Keratinocyte (primary cell): Measurements from ENCODE around the gene ZFAND6. TPM values are rescaled to one million over a fixed set of nuclear protein-coding genes. Genes with fewer than 3 reads are reported as not detected.

ENCODE experiments used
- DNase-seq: peaks from one replicate; pipeline ENCODE4 v3.0.0-alpha.2; 2011; ENCODE audit warnings: low read depth, missing footprints, low spot score
- FAIRE-seq: peaks from 2 replicates; lab custom pipeline; 2011; peaks lifted over from hg19 to GRCh38; lab: Jason Lieb, UNC
- H2AFZ ChIP-seq: 2 replicates; pipeline ENCODE4 v1.6.0; 2012; ENCODE audit warnings: low read length, control low read depth, inconsistent platforms; ENCODE audit not compliant: control insufficient read depth
- H3K27ac ChIP-seq: 2 replicates; pipeline ENCODE4 v1.5.1; 2011; ENCODE audit warnings: low read length; ENCODE audit not compliant: control insufficient read depth, insufficient read depth
- H3K27me3 ChIP-seq: 3 replicates; pipeline ENCODE4 v1.6.0; 2011; ENCODE audit warnings: low read length; ENCODE audit not compliant: control insufficient read depth, insufficient read depth; ENCODE audit errors: extremely low read depth
- H3K36me3 ChIP-seq, 2 experiments: 2 replicates in 1 of 2; 3 replicates in 1 of 2; pipeline ENCODE4 v1.5.1; 2011; ENCODE audit warnings: low read length in 2 of 2, mild to moderate bottlenecking in 1 of 2; ENCODE audit not compliant: control insufficient read depth in 2 of 2, insufficient read depth in 2 of 2; ENCODE audit errors: extremely low read depth in 1 of 2
- H3K4me1 ChIP-seq: 3 replicates; pipeline ENCODE4 v1.5.1; 2011; ENCODE audit warnings: low read length; ENCODE audit not compliant: control insufficient read depth, insufficient read depth; ENCODE audit errors: extremely low read depth
- H3K4me2 ChIP-seq: 3 replicates; pipeline ENCODE4 v1.6.0; 2011; ENCODE audit warnings: low read depth, low read length; ENCODE audit not compliant: control insufficient read depth, insufficient read depth; ENCODE audit errors: extremely low read depth
- H3K4me3 ChIP-seq, 3 experiments: fragments of 200-600 bp in 1 of 3; sonication (generic) in 1 of 3; 2 replicates in 2 of 3; 3 replicates in 1 of 3; pipeline ENCODE4 v1.5.1; 2011 to 2016; ENCODE audit warnings: low read length in 3 of 3, mild to moderate bottlenecking in 3 of 3, control low read depth in 2 of 3, inconsistent platforms in 1 of 3, low read depth in 1 of 3, mixed read lengths in 1 of 3, mixed run types in 1 of 3, moderate library complexity in 1 of 3; ENCODE audit not compliant: control insufficient read depth in 2 of 3, insufficient read depth in 2 of 3; ENCODE audit errors: extremely low read depth in 1 of 3
- H3K79me2 ChIP-seq: 2 replicates; pipeline ENCODE4 v1.6.0; 2012; ENCODE audit warnings: low read length; ENCODE audit not compliant: control insufficient read depth, insufficient read depth
- H3K9ac ChIP-seq: 3 replicates; pipeline ENCODE4 v1.6.0; 2011; ENCODE audit warnings: low read length; ENCODE audit not compliant: control insufficient read depth, insufficient read depth; ENCODE audit errors: extremely low read depth
- H3K9me1 ChIP-seq: 3 replicates; pipeline ENCODE4 v1.6.0; 2011; ENCODE audit warnings: low read length; ENCODE audit not compliant: control insufficient read depth, insufficient read depth; ENCODE audit errors: extremely low read depth
- H3K9me3 ChIP-seq: 2 replicates; pipeline ENCODE4 v1.5.1; 2012; ENCODE audit warnings: low read depth, low read length; ENCODE audit not compliant: control insufficient read depth
- H4K20me1 ChIP-seq: 3 replicates; pipeline ENCODE4 v1.6.0; 2011; ENCODE audit warnings: low read length; ENCODE audit not compliant: control insufficient read depth, insufficient read depth; ENCODE audit errors: extremely low read depth
- CTCF ChIP-seq, 3 experiments: IDR thresholded peaks in 1 of 3; conservative IDR thresholded peaks in 1 of 3; optimal IDR thresholded peaks in 1 of 3; 2 replicates in 2 of 3; 3 replicates in 1 of 3; pipeline versions ENCODE3 to v1.5.1; 2011; ENCODE audit warnings: low read length in 3 of 3, mild to moderate bottlenecking in 3 of 3, moderate library complexity in 2 of 3, control low read depth in 1 of 3, inconsistent platforms in 1 of 3; ENCODE audit not compliant: insufficient read depth in 2 of 3; ENCODE audit errors: extremely low read depth in 1 of 3
- EZH2 ChIP-seq: IDR thresholded peaks from one replicate; pipeline ENCODE4 v1.6.1; 2012; ENCODE audit warnings: inconsistent platforms, mild to moderate bottlenecking, low read length, moderate library complexity
- dilution Hi-C: fragments of 300-500 bp; cut with MboI; formaldehyde crosslinking; loops from one replicate; pipeline ENCODE4 v1.7.0; 2020; ENCODE audit warnings: low sequenced_read_pairs; ENCODE audit not compliant: extremely low pct_ligation_motif_present
- polyA plus RNA-seq, 5 experiments: library from polyadenylated mRNA; depleted of rRNA in 3 of 5; stranded (reverse) in 3 of 5; stranded (forward) in 1 of 5; unstranded in 1 of 5; fragments of >200 nt; gene quantifications; 1 replicate in 1 of 5; 2 replicates in 3 of 5; 3 replicates in 1 of 5; pipeline versions ENCODE4 v1.2.1 to v1.2.3, GENCODE V29; 2011 to 2012; ENCODE audit warnings: missing spikeins in 2 of 5, low read depth in 1 of 5, low replicate concordance in 1 of 5
- small RNA-seq, 3 experiments: library from RNA; depleted of rRNA; stranded (forward); fragments of <200 nt; gene quantifications; one replicate each; pipeline ENCODE3, GENCODE V24; 2012; ENCODE audit warnings: low read depth in 3 of 3, low replicate concordance in 1 of 3; ENCODE audit not compliant: insufficient read length in 3 of 3

Gene ZFAND6
- polyA plus RNA-seq, 1 donor (not counting 4 experiments of a cell fraction or from before 2014, with no cell fraction given), result 142 TPM

- no peak for TF ChIP-seq CTCF (optimal IDR thresholded peaks at IDR 0.05 in 1 of 3, IDR thresholded peaks at IDR 0.05 in 1 of 3, conservative IDR thresholded peaks at IDR 0.05 in 1 of 3; ENCODE audit: extremely low read depth in 1 of 3, insufficient read depth in 2 of 3, low read length in 3 of 3)
- TF ChIP-seq EZH2, result no peak
- FAIRE-seq (no peak), DNase-seq (no peak)
- H3K4me2 ChIP-seq, result no peak overlapping the region
- no peak overlapping the region for H3K27ac ChIP-seq
- no peaks in the 10 kb centered on the region for H3K4me1 ChIP-seq
- H3K4me3 ChIP-seq, result no peak overlapping the region
- no peaks in the 10 kb centered on the region for H4K20me1 ChIP-seq
- H3K27me3 ChIP-seq, result no peaks in the 10 kb centered on the region
- H3K36me3 ChIP-seq, result peaks cover 7 to 18% of the 10 kb centered on the region in 2 experiments
- H3K9me1 ChIP-seq, result no peaks in the 10 kb centered on the region
- no peaks in the 10 kb centered on the region for H3K9me3 ChIP-seq
- no peaks in the 10 kb centered on the region for H3K79me2 ChIP-seq
- dilution Hi-C loops, result no loop called here
- H3K9ac ChIP-seq, result no peak overlapping the region
- no peak overlapping the region for H2AFZ ChIP-seq
Measured at GRCh38 chr15:80186066-80186465, 126.6 kb downstream of the ZFAND6 start.

- H3K9me3 ChIP-seq, result no peaks in the 10 kb centered on the region
- H2AFZ ChIP-seq, result no peak overlapping the region
- no peaks in the 10 kb centered on the region for H3K27me3 ChIP-seq
- no peak overlapping the region for H3K9ac ChIP-seq
- no peak overlapping the region for H3K4me3 ChIP-seq
- TF ChIP-seq CTCF (optimal IDR thresholded peaks at IDR 0.05 in 1 of 3, IDR thresholded peaks at IDR 0.05 in 1 of 3, conservative IDR thresholded peaks at IDR 0.05 in 1 of 3; ENCODE audit: extremely low read depth in 1 of 3, insufficient read depth in 2 of 3, low read length in 3 of 3), result no peak
- TF ChIP-seq EZH2, result no peak
- H4K20me1 ChIP-seq, result no peaks in the 10 kb centered on the region
- FAIRE-seq (no peak), DNase-seq (no peak)
- peaks cover 5 to 13% of the 10 kb centered on the region in 2 experiments for H3K36me3 ChIP-seq
- H3K9me1 ChIP-seq, result no peaks in the 10 kb centered on the region
- no peaks in the 10 kb centered on the region for H3K79me2 ChIP-seq
- no peak overlapping the region for H3K4me2 ChIP-seq
- dilution Hi-C loops, result no loop called here
- H3K4me1 ChIP-seq, result no peaks in the 10 kb centered on the region
- H3K27ac ChIP-seq, result no peak overlapping the region
Measured at GRCh38 chr15:80186597-80186996, 127.1 kb downstream of the ZFAND6 start.

Small RNAs within 50 kb of the gene (small RNA-seq; reads per million reads assigned to genes)
- 0 reads per million in 3 experiments for gene RF00017

Other genes with a start within 250 kb of the ZFAND6 start
- gene MTHFS, start 162.7 kb upstream of the ZFAND6 start, polyA plus RNA-seq, result 23.6 to 35.5 TPM (median 33.8 TPM) in 3 replicates
- 0.10 to 0.23 TPM in 2 of 3 replicates, not detected in the other for gene BCL2A1, start 88.5 kb upstream of the ZFAND6 start, polyA plus RNA-seq
- gene FAH, start 93.3 kb downstream of the ZFAND6 start, polyA plus RNA-seq, result 29.4 to 36.1 TPM (median 32.0 TPM) in 3 replicates
- not detected in 3 replicates for gene CTXND1, start 192.5 kb downstream of the ZFAND6 start, polyA plus RNA-seq